ENCODE data around the gene ELP6.
"Not testable (repeated sequence)": the region's sequence is repeated elsewhere in the genome, so short reads cannot be mapped to it uniquely, and the experiment has no call there.

Gene ELP6

GRCh38 chr3:47505267-47505666, 8.2 kb downstream of the ELP6 start:
- DNase-seq = not testable (repeated sequence)

GRCh38 chr3:47504113-47504512, 9.4 kb downstream of the ELP6 start:
- DNase-seq = no peak

GRCh38 chr3:47503033-47503432, 10.5 kb downstream of the ELP6 start:
- DNase-seq = no peak

GRCh38 chr3:47496892-47497291, 16.6 kb downstream of the ELP6 start:
- no peak for DNase-seq

GRCh38 chr3:47495886-47496285, 17.6 kb downstream of the ELP6 start:
- DNase-seq = no peak

GRCh38 chr3:47495111-47495510, 18.4 kb downstream of the ELP6 start:
- DNase-seq = no peak

- no peak for DNase-seq
These were observed 21.7 kb downstream of the ELP6 start for GRCh38 chr3:47491777-47492176.

GRCh38 chr3:47491186-47491585, 22.3 kb downstream of the ELP6 start:
- DNase-seq = no peak

GRCh38 chr3:47487265-47487664, 26.2 kb downstream of the ELP6 start:
- DNase-seq = no peak

GRCh38 chr3:47485812-47486211, 27.7 kb downstream of the ELP6 start:
- DNase-seq = no peak

GRCh38 chr3:47482366-47482765, 31.1 kb downstream of the ELP6 start:
- no peak for DNase-seq

- DNase-seq = not testable (repeated sequence)
These were observed 31.7 kb downstream of the ELP6 start for GRCh38 chr3:47481763-47482162.

- DNase-seq = not testable (repeated sequence)
These were observed 33.2 kb downstream of the ELP6 start for GRCh38 chr3:47480267-47480666.

GRCh38 chr3:47479826-47480160, 33.7 kb downstream of the ELP6 start:
- DNase-seq = no peak

- no peak for DNase-seq
These were observed 35.5 kb downstream of the ELP6 start for GRCh38 chr3:47478022-47478421.

GRCh38 chr3:47476644-47477199, 36.8 kb downstream of the ELP6 start:
- DNase-seq = peak in 1 of 6 experiments; percentile 7

- DNase-seq = no peak
These were observed 37.2 kb downstream of the ELP6 start for GRCh38 chr3:47476330-47476626.

- peak; percentile 88 to 96 (median 94) for DNase-seq
These were observed 37.8 kb downstream of the ELP6 start, which contains the start of gene SCAP for GRCh38 chr3:47475570-47476329. SCAP (minus strand) TSS chr3:47475941; CDS start chr3:47442993, 32,948 bp downstream.

- peak in 4 of 6 experiments; percentile 19 to 76 (median 56) for DNase-seq
These were observed 38.4 kb downstream of the ELP6 start for GRCh38 chr3:47475029-47475569.

- DNase-seq = no peak
These were observed 40.1 kb downstream of the ELP6 start for GRCh38 chr3:47473391-47473790.

- no peak for DNase-seq
These were observed 43.9 kb downstream of the ELP6 start for GRCh38 chr3:47469616-47470015.

GRCh38 chr3:47468315-47468714, 45.2 kb downstream of the ELP6 start:
- not testable (repeated sequence) for DNase-seq

- no peak for DNase-seq
These were observed 48.9 kb downstream of the ELP6 start for GRCh38 chr3:47464588-47464987.

- not testable (repeated sequence) for DNase-seq
These were observed 53.9 kb downstream of the ELP6 start for GRCh38 chr3:47459534-47460085.

Data from stimulated activated naive CD4-positive, alpha-beta T cell (primary cell).